WTC11 (cell line): ENCODE results near the gene PCDH9. TPM values are rescaled to one million over a fixed set of nuclear protein-coding genes. Genes with fewer than 3 reads are reported as not detected.

Source experiments
- ATAC-seq: fragments of 200-7000 bp; cut with Tn5 transposase; 2 replicates; pipeline ENCODE4 v1.10.0; 2021; ENCODE audit warnings: mild to moderate bottlenecking, moderate library complexity
- CTCF ChIA-PET: fragments of 300-600 bp; sonication (Branson Sonifier 250); formaldehyde crosslinking; loops from one replicate; lab custom pipeline; 2021; ENCODE audit warnings: antibody characterized with exemption; lab: Charles Lee
- POLR2A ChIA-PET: fragments of 350-600 bp; sonication (Branson Sonifier 250); formaldehyde crosslinking; loops from one replicate; lab custom pipeline; 2021; ENCODE audit warnings: antibody characterized with exemption; lab: Charles Lee
- DNase-seq: peaks from one replicate; pipeline ENCODE4 v3.0.0; 2021; ENCODE audit warnings: low spot score
- H3K27ac Mint-ChIP-seq: 2 replicates; pipeline ENCODE4 v1.8.0; 2021; ENCODE audit warnings: mixed read lengths
- H3K27me3 Mint-ChIP-seq: 2 replicates; pipeline ENCODE4 v1.8.0; 2021; ENCODE audit warnings: low read depth, mild to moderate bottlenecking, moderate library complexity, mixed read lengths
- H3K36me3 Mint-ChIP-seq: 2 replicates; pipeline ENCODE4 v1.8.0; 2021; ENCODE audit warnings: mixed read lengths
- H3K4me1 Mint-ChIP-seq: 2 replicates; pipeline ENCODE4 v1.8.0; 2022; ENCODE audit warnings: mixed read lengths
- H3K4me3 Mint-ChIP-seq: 2 replicates; pipeline ENCODE4 v1.8.0; 2021; ENCODE audit warnings: mild to moderate bottlenecking, moderate library complexity, mixed read lengths
- H3K9me3 Mint-ChIP-seq: 2 replicates; pipeline ENCODE4 v1.8.0; 2021; ENCODE audit warnings: mixed read lengths
- GTF2I ChIP-seq: fragments of 250-450 bp; sonication (Bioruptor Pico); conservative IDR thresholded peaks from 2 replicates; pipeline ENCODE4 v1.4.0; 2021; ENCODE audit warnings: mild to moderate bottlenecking
- NR3C1 ChIP-seq: sonication (generic); formaldehyde crosslinking; conservative IDR thresholded peaks from 2 replicates; pipeline ENCODE4 v1.8.1; 2023; ENCODE audit warnings: low read depth, mild to moderate bottlenecking, missing genetic modification reagents
- TCF7 ChIP-seq: sonication (generic); formaldehyde crosslinking; IDR thresholded peaks from 2 replicates; pipeline ENCODE4 v1.8.0; 2022; ENCODE audit warnings: mild to moderate bottlenecking, low read depth, missing genetic modification reagents, moderate library complexity
- total RNA-seq: library from RNA; stranded (reverse); gene quantifications from 3 replicates; pipeline ENCODE4 v1.2.3, GENCODE V29; 2021
- TF ChIP-seq, protein P1 (sequence below): sonication (generic); formaldehyde crosslinking; conservative IDR thresholded peaks from 2 replicates; pipeline ENCODE4 v1.8.1; 2023; ENCODE audit warnings: mild to moderate bottlenecking, low read depth, missing genetic modification reagents, moderate library complexity
- TF ChIP-seq, protein P2 (sequence below): fragments of 250-450 bp; sonication (Bioruptor Pico); conservative IDR thresholded peaks from 2 replicates; pipeline ENCODE4 v1.9.0; 2021; ENCODE audit warnings: mild to moderate bottlenecking
- TF ChIP-seq, protein P3 (sequence below): sonication (generic); formaldehyde crosslinking; IDR thresholded peaks from 2 replicates; pipeline ENCODE4 v1.8.1; 2023; ENCODE audit warnings: mild to moderate bottlenecking, moderate library complexity, missing genetic modification reagents
- TF ChIP-seq, protein P4 (sequence below): sonication (generic); formaldehyde crosslinking; IDR thresholded peaks from 2 replicates; pipeline ENCODE4 v1.8.0; 2022; ENCODE audit warnings: mild to moderate bottlenecking, missing genetic modification reagents
- TF ChIP-seq, protein P5 (sequence below): sonication (generic); formaldehyde crosslinking; IDR thresholded peaks from 2 replicates; pipeline ENCODE4 v1.8.0; 2023; ENCODE audit warnings: missing genetic modification reagents, mild to moderate bottlenecking, borderline replicate concordance
- TF ChIP-seq, protein P6 (sequence below): fragments of 250-450 bp; sonication (Bioruptor Pico); IDR thresholded peaks from 2 replicates; pipeline ENCODE4 v1.9.0; 2021; ENCODE audit warnings: moderate library complexity, mild to moderate bottlenecking, inconsistent platforms, borderline replicate concordance

The PCDH9 gene
- total RNA-seq, 1 experiment from 2014 or later: 0.48 TPM

DNA sequence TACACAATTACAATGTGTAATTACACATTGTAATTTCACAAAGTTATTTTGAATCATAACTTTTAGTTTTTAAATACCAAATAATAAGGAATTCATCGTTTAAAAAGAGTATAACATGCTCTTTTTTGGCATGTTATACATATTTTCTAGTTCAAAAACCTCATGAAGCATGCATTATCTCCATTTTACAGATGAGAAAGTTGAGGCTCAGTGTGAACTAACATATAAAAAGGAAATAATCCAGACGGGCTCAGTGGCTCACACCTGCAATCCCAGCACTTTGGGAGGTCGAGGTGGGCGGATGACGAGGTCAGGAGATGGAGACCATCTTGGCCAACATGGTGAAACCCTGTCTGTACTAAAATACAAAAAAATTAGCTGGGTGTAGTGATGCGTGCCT, 107.9 kb downstream of the PCDH9 start (continued):
- TF ChIP-seq, protein P1, sequence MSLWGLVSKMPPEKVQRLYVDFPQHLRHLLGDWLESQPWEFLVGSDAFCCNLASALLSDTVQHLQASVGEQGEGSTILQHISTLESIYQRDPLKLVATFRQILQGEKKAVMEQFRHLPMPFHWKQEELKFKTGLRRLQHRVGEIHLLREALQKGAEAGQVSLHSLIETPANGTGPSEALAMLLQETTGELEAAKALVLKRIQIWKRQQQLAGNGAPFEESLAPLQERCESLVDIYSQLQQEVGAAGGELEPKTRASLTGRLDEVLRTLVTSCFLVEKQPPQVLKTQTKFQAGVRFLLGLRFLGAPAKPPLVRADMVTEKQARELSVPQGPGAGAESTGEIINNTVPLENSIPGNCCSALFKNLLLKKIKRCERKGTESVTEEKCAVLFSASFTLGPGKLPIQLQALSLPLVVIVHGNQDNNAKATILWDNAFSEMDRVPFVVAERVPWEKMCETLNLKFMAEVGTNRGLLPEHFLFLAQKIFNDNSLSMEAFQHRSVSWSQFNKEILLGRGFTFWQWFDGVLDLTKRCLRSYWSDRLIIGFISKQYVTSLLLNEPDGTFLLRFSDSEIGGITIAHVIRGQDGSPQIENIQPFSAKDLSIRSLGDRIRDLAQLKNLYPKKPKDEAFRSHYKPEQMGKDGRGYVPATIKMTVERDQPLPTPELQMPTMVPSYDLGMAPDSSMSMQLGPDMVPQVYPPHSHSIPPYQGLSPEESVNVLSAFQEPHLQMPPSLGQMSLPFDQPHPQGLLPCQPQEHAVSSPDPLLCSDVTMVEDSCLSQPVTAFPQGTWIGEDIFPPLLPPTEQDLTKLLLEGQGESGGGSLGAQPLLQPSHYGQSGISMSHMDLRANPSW (CRISPR knock-in tag): no peak
- TF ChIP-seq, protein P2, sequence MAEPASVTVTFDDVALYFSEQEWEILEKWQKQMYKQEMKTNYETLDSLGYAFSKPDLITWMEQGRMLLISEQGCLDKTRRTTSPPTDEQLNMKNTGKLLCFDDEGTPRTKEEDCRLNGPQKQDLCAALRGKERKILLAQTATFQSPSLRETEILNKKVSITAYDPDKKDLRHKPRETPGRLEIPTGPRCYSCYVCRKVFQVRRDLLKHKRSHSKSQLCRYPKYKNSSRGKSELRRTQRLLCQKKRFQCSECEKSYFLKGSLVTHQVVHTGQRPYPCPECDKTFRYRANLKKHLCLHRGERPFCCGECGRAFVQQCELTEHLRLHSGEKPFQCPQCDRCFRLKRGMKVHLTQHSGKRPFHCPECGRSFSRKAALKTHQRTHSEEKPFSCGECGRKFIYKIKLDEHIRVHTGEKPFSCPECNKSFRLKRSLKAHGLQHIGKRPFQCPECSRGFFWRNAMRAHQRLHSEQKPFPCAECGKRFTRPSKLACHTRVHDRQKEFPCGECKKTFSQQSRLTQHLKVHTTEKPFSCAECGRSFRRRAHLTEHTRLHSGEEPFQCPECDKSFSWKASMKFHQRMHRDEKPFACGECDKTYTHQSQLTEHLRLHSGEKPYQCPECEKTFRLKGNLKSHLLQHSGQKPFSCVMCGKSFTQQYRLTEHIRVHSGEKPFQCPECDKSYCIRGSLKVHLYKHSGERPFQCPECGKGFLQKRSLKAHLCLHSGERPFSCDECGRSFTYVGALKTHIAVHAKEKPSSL (CRISPR knock-in tag): no peak
- TF ChIP-seq, protein P3, sequence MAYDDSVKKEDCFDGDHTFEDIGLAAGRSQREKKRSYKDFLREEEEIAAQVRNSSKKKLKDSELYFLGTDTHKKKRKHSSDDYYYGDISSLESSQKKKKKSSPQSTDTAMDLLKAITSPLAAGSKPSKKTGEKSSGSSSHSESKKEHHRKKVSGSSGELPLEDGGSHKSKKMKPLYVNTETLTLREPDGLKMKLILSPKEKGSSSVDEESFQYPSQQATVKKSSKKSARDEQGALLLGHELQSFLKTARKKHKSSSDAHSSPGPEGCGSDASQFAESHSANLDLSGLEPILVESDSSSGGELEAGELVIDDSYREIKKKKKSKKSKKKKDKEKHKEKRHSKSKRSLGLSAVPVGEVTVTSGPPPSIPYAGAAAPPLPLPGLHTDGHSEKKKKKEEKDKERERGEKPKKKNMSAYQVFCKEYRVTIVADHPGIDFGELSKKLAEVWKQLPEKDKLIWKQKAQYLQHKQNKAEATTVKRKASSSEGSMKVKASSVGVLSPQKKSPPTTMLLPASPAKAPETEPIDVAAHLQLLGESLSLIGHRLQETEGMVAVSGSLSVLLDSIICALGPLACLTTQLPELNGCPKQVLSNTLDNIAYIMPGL (CRISPR knock-in tag): no peak
- no peak for TF ChIP-seq TCF7 (CRISPR knock-in tag)
- TF ChIP-seq, protein P4, sequence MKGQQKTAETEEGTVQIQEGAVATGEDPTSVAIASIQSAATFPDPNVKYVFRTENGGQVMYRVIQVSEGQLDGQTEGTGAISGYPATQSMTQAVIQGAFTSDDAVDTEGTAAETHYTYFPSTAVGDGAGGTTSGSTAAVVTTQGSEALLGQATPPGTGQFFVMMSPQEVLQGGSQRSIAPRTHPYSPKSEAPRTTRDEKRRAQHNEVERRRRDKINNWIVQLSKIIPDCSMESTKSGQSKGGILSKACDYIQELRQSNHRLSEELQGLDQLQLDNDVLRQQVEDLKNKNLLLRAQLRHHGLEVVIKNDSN: no peak

DNA sequence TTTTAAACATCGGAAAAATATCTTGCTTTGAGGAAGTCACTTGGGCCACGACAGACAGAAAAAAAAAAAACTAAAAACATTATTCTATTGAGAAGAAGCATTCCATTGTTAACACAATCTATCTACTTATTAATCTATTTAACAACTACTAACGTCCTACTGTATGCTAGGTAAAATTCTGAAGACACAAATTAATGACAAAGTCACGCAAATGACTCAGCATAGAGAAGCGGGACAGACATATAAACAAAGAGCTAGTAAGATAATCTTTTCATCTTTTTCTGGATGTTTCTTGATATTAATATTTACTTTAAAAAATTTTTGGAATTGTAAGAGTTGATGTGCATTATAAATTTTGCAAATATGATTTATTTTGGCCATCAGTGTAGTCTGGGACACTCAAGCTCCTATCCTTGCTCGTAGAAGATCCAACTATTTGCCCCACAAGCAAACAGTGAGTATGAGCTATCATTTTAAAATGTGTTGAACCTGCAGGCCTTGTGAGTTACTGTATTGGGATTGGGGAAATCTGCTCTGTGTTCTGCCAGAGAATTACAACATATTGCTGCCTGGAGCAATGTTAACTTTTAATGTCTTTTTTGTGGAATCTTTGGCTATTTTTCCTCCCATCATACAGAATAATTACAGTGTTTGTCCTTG, 109.1 kb downstream of the PCDH9 start:
- no peak for ATAC-seq
- H3K27ac Mint-ChIP-seq: no peak overlapping the region
- ChIA-PET CTCF (no interaction called here), POLR2A (no interaction called here)
- H3K36me3 Mint-ChIP-seq: no peaks in the 10 kb centered on the region
- H3K4me3 Mint-ChIP-seq: no peak overlapping the region
- H3K4me1 Mint-ChIP-seq: no peaks in the 10 kb centered on the region
- no peaks in the 10 kb centered on the region for H3K9me3 Mint-ChIP-seq
- no peaks in the 10 kb centered on the region; the same call in 1 of the 2 replicates for H3K27me3 Mint-ChIP-seq
- TF ChIP-seq, protein P5, sequence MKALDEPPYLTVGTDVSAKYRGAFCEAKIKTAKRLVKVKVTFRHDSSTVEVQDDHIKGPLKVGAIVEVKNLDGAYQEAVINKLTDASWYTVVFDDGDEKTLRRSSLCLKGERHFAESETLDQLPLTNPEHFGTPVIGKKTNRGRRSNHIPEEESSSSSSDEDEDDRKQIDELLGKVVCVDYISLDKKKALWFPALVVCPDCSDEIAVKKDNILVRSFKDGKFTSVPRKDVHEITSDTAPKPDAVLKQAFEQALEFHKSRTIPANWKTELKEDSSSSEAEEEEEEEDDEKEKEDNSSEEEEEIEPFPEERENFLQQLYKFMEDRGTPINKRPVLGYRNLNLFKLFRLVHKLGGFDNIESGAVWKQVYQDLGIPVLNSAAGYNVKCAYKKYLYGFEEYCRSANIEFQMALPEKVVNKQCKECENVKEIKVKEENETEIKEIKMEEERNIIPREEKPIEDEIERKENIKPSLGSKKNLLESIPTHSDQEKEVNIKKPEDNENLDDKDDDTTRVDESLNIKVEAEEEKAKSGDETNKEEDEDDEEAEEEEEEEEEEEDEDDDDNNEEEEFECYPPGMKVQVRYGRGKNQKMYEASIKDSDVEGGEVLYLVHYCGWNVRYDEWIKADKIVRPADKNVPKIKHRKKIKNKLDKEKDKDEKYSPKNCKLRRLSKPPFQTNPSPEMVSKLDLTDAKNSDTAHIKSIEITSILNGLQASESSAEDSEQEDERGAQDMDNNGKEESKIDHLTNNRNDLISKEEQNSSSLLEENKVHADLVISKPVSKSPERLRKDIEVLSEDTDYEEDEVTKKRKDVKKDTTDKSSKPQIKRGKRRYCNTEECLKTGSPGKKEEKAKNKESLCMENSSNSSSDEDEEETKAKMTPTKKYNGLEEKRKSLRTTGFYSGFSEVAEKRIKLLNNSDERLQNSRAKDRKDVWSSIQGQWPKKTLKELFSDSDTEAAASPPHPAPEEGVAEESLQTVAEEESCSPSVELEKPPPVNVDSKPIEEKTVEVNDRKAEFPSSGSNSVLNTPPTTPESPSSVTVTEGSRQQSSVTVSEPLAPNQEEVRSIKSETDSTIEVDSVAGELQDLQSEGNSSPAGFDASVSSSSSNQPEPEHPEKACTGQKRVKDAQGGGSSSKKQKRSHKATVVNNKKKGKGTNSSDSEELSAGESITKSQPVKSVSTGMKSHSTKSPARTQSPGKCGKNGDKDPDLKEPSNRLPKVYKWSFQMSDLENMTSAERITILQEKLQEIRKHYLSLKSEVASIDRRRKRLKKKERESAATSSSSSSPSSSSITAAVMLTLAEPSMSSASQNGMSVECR: no peak
- TF ChIP-seq, protein P4: no peak
- TF ChIP-seq, protein P6, sequence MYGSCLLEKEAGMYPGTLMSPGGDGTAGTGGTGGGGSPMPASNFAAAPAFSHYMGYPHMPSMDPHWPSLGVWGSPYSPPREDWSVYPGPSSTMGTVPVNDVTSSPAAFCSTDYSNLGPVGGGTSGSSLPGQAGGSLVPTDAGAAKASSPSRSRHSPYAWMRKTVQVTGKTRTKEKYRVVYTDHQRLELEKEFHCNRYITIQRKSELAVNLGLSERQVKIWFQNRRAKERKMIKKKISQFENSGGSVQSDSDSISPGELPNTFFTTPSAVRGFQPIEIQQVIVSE: no peak
- TF ChIP-seq GTF2I (no peak), NR3C1 (CRISPR knock-in tag) (no peak)
- DNase-seq: no peak
